Measurements from ENCODE around the gene ASB14.

ASB14 gene

GRCh38 chr3:57257678-57258077, 34.8 kb downstream of the ASB14 start:
- no peak for DNase-seq

DNA sequence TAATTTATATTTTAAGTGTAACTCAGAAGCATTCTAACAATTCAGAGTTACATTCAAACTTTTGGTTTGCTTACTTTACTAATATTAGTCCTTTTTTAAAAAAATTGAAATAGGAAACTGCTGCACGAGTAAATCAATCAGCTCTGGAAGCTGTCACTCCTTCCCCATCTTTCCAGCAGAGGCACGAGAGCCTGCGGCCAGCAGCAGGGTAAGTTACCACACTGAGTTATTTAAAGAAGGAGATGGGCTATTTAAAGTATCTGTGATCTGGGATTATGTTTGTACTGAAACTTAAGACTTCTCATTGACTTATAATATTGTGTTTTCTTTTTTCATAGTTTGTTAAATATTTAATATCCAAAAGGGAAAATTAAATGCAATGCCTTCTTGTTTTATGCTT, 35.6 kb downstream of the ASB14 start:
- DNase-seq, result no peak

DNA sequence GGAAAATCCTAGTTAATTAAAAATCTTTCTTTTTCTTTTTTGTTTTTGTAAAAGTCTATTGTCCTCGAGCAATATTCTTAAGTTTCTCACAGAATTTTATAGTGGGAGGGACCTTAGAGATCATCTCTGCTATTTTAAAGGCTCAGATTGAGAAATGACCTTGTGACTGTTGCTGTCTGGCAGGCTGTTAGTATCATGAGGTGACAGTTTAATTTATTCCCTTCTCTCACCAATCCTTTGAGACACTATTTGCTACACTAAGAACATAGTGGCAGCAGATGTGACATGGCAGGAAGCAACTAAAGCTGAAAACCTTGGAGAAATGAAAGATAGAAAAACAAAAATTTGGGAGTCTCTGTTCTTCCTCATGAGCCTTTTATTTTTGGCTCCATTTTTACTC, 40.1 kb downstream of the ASB14 start:
- DNase-seq, result no peak

DNA sequence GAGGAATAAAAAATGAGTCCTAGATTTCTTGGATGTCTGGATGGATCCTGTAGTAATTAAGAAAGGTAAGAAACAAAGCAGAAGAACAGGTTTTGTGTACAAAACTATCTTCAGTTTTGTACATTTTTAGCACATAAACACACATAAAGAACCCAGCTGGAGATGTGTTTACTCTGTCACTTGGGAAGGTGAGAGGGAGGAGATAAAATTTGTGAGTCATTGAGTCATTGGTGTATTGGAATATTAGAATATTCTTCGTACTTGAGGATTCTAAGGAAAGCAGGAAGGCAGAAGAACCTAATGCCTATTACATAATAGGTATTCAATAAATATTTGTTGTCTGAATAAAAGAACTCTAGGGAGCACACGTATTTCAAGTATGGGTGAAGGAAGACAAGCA, 47.5 kb downstream of the ASB14 start:
- DNase-seq, result no peak

DNA sequence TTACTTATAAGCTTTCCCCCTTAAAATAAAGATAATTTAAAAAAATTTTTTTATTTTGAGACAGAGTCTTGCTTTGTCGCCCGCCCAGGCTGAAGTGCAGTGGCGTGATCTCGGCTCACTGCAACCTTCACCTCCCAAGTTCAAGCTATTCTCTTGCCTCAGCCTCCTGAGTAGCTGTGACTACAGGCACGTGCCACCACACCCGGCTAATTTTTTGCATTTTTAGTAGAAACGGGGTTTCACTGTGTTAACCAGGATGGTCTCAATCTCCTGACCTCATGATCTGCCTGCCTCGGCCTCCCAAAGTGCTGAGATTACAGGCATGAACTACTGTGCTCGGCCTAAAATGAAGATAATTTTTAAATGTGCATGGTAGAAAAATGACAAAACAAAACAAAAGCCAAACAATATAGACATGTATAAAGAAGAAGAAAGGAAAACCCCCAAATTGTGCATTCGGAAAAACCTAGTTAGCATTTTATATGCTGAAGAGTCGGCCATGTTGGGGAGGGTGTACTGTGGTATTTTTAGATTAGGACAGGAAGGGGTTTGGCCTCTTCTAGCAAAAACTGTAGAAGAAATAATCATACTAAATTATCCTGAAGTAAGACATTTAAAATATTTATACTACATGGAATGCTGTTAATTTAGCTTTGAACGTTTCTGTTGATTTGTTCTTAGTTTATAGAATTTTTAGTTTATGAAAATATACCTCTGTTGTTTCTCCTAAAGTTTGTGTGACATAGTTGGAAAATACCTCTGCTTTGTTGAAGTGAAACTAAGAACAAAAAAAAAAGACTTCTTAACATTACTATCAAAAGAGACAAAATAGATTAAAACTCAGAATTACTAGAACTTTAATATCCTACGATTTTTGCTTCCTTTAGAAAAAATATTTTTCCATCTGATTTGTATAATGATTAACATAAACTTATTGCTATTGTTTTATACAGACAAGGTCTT, 57.6 kb downstream of the ASB14 start:
- no peak for DNase-seq

DNA sequence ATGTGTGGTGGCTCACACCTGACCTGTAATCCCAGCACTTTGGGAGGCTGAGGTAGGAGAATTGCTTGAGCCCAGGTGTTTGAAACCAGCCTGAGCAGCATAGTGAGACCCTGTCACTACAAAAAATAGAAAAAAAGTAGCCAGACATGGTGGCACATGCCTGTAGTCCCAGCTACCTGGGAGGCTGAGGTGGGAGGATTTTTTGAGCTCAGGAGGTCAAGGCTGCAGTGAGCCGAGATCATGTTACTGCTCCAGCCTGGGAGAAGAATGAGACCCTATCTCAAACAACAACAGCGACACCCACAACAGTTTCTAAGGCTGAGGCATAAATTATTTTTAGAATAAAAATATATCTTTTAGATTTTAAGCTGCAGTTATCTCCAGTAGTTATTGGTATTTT, 58.7 kb downstream of the ASB14 start:
- no peak for DNase-seq

GRCh38 chr3:57230006-57230405, 62.5 kb downstream of the ASB14 start:
- no peak for DNase-seq

GRCh38 chr3:57227930-57228751, 64.3 kb downstream of the ASB14 start:
- DNase-seq, result peak in 1 of 2 experiments; percentile 33

DNA sequence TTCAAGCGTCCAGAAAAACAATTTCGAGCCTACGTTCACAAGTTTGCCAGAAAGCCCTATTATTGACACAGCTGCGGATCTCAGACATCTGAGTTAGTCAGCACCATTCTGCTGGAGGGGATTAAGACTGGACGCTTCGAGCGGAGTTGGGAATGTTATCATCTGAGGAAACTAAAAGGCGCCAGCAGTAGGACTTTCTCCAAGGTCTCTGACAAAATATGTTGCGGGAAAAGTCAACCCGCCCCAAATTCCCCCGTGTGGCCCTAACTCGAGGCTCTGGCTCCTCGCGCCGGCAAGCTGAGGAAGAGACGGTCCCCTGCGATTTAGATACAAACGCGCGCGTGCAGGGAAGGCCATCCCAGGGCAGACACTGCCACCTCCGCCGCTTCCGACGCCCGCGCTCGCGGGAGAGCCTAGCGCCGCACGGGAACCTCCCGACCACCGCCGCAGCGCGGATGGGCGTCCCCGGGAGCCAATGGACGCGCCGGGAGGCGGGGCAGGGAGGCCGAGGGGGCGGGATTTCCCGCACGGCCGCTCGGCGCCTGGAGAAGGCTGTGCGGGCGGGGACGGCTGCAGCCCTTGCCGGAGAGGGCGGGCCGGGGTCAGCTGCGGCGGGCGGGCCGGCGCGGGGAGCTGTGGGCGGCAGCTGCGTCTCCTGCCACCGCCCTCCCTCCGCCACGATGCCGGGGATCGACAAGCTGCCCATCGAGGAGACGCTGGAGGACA, 65.1 kb downstream of the ASB14 start, which contains the start of gene APPL1:
Gene APPL1, plus strand, starts transcription at position 526 of the 726 bp plus-strand sequence. Its CDS starts 155 bp downstream, at position 681.
- DNase-seq, result peak; percentile 70 to 76

DNA sequence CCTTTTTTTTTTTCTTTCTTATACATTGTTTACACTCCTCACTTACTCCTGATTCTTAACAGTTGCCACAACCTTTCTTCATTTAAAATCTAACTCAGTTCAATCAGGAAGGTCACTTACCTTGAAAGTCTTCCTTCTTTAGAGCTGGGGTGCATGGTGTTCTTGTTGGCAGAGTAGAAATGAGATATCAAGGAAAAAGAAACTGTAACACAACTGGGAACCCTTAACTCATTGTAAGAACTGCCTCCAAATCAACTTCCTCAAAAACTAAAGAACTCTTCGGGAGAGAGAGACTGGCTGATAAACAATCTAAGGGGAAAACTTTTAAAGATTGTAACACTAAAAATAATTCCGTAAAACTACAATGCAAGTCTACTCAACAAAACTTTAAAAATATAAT, 66.3 kb downstream of the ASB14 start:
- DNase-seq, result no peak

DNA sequence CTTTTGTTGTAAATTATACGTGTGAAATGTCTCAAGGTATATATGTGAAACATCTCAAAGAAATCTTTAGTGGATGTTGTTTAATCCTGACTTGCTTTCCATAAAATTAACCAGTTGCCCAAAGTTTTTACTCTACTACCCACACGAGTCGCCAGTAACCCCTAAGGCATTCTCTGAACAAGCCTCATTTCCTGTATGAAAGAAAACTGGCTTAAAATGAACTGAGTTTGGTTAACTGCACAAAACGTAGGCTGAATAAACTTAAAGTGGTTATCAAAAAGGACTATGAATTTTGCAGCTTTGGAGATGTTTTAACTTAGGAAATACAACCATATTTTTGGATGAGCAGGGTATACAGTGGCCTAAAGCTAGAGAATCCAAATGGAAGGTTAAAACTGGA, 67.6 kb downstream of the ASB14 start:
- DNase-seq, result no peak

DNA sequence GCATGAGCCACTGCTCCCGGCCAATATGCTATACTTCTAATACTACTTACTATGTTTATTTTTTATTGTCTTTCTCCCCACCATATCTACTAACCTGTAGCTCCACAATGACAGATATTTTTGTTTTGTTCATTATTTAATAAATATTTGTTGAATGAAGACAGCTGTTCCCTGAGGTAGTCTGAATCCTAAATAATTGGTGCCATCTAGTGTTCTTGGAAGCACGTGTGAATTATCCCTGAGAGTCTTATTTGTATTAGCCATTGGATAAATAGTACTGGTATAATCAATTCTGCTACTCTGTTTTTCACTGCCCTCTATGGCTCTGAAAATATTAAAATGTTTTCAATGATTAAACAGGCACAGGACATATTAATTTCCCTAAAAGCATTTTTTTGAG, 70.6 kb downstream of the ASB14 start:
- DNase-seq, result no peak
